HCT116 (cell line): Measurements from ENCODE around the gene FSCN2.

ENCODE experiments used
- CTCF ChIP-seq, 3 experiments: fragments of 200-600 bp in 1 of 3; sonication (generic) in 1 of 3; IDR thresholded peaks in 2 of 3; conservative IDR thresholded peaks in 1 of 3; 2 replicates each; pipeline ENCODE4 v1.5.1; 2012 to 2017; ENCODE audit warnings: low read depth in 2 of 3, low read length in 2 of 3, antibody characterized with exemption in 1 of 3, borderline replicate concordance in 1 of 3, control low read depth in 1 of 3, mild to moderate bottlenecking in 1 of 3, mixed read lengths in 1 of 3, mixed run types in 1 of 3, moderate library complexity in 1 of 3; ENCODE audit not compliant: insufficient read depth in 1 of 3
- POLR2A ChIP-seq: IDR thresholded peaks from 2 replicates; pipeline ENCODE4 v1.7.0; 2011; ENCODE audit warnings: borderline replicate concordance; ENCODE audit not compliant: insufficient read depth, insufficient read length; ENCODE audit errors: extremely low read depth

- no peak for TF ChIP-seq POLR2A
- TF ChIP-seq CTCF (IDR thresholded peaks at IDR 0.05 in 2 of 3, conservative IDR thresholded peaks at IDR 0.05 in 1 of 3; ENCODE audit: borderline replicate concordance in 1 of 3, insufficient read depth in 1 of 3, low read depth in 2 of 3, low read length in 2 of 3) = no peak
Measured at GRCh38 chr17:81566461-81567126, 38.4 kb downstream of the FSCN2 start.
